HG03066 (cell line): ENCODE results near the gene CTNND1.

Experiments used
- ATAC-seq: cut with Tn5 transposase; IDR thresholded peaks from one replicate; pipeline ENCODE4 v1.9.1; 2021; ENCODE audit warnings: low read depth; ENCODE audit not compliant: unreplicated experiment

The CTNND1 gene

DNA sequence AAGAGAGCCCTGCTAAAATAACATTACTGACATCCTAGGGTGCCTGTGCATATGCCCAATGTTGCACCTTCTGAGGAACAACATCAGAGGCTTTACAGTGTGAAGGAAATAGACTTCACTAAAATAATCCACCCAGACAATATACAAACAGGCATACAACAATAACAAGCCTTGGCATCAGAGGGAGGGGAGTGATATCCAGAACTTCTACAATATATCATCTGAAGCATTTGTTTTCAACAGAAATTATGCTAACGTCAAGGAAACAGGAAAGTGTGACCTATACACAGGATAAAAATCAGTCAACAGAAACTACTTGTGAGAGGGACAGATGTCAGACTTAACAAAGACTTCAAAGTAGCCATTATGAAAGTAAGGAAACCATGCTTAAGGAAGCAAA lies 81.3 kb downstream of the CTNND1 start:
- ATAC-seq = no peak

DNA sequence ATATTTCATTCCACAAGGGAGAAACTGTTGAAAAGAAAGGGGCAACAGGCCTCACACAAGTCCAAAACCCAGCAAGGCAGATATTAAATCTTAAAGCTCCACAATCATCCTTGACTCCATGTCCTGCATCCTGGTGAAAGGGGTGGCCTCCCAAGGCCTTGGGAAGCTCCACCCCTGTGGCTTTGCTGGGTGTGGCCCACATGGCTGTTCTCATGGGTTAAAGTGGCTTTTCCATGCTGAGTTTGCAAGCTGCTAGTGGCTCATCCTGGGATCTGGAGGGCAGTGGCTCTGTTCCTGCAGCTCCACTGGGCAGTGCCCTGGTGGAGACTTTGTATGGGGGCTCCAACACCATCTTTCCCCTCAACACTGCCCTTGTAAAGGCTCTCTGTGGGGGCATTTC lies 106.4 kb downstream of the CTNND1 start:
- ATAC-seq = no peak

DNA sequence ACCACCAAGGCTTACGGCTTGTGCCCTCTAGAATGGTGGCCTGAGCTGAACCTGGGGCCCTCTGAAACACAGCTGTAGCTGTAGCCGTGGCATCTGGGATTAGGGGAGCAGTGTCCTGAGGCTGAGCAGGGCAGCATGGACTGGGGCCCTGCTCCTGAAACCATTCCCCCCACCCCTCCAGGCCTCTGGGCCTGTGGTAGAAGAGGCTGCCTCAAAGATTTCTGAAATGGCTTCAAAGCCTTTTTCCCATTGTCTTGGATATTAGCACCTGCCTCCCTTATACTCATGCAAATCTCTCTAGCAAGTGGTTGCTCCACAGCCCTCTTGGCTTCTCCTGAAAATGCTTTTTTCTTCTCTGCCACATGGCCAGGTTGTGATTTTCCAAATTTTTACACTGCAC lies 106.9 kb downstream of the CTNND1 start:
- no peak for ATAC-seq
